ENCODE data around the gene PACS2. TPM values are rescaled to one million over a fixed set of nuclear protein-coding genes. Genes with fewer than 3 reads are reported as not detected.

PACS2 gene
- total RNA-seq, 1 donor from 2014 or later: 67.7 TPM

GRCh38 chr14:105367116-105368031 is 52.8 kb downstream of the PACS2 start:
- DNase-seq (ENCODE audit: low read depth): no peak

- no peak for DNase-seq (ENCODE audit: low read depth)
Measured at GRCh38 chr14:105368032-105368417, 53.5 kb downstream of the PACS2 start.

GRCh38 chr14:105368426-105368825 is 53.9 kb downstream of the PACS2 start:
- DNase-seq (ENCODE audit: low read depth): no peak

GRCh38 chr14:105368910-105369652 is 54.5 kb downstream of the PACS2 start:
- DNase-seq (ENCODE audit: low read depth): no peak

GRCh38 chr14:105369653-105370040 is 55.1 kb downstream of the PACS2 start:
- DNase-seq (ENCODE audit: low read depth): no peak

- no peak for DNase-seq (ENCODE audit: low read depth)
Measured at GRCh38 chr14:105374389-105374788, 59.8 kb downstream of the PACS2 start.

GRCh38 chr14:105375635-105376057 is 61.1 kb downstream of the PACS2 start:
- DNase-seq (ENCODE audit: low read depth): no peak

GRCh38 chr14:105376521-105377440 is 62.2 kb downstream of the PACS2 start:
- no peak for DNase-seq (ENCODE audit: low read depth)

GRCh38 chr14:105377555-105378182 is 63.1 kb downstream of the PACS2 start:
- no peak for DNase-seq (ENCODE audit: low read depth)

- DNase-seq (ENCODE audit: low read depth): no peak
Measured at GRCh38 chr14:105378199-105378598, 63.7 kb downstream of the PACS2 start.

- no peak for DNase-seq (ENCODE audit: low read depth)
Measured at GRCh38 chr14:105378873-105379685, 64.5 kb downstream of the PACS2 start.

GRCh38 chr14:105379946-105380345 is 65.4 kb downstream of the PACS2 start:
- DNase-seq (ENCODE audit: low read depth): no peak

- DNase-seq (ENCODE audit: low read depth): no peak
Measured at GRCh38 chr14:105380756-105381155, 66.2 kb downstream of the PACS2 start.

- DNase-seq (ENCODE audit: low read depth): no peak
Measured at GRCh38 chr14:105381446-105382342, 67.1 kb downstream of the PACS2 start.

GRCh38 chr14:105382343-105383082 is 68.0 kb downstream of the PACS2 start:
- DNase-seq (ENCODE audit: low read depth): no peak

- no peak for DNase-seq (ENCODE audit: low read depth)
Measured at GRCh38 chr14:105383083-105383730, 68.7 kb downstream of the PACS2 start.

GRCh38 chr14:105384041-105384557 is 69.6 kb downstream of the PACS2 start:
- DNase-seq (ENCODE audit: low read depth): no peak

Measured in renal cortical epithelial cell (primary cell).